Fibroblast of skin of left biceps (primary cell): ENCODE results near the gene L1TD1.
"Not testable (repeated sequence)": the region's sequence is repeated elsewhere in the genome, so short reads cannot be mapped to it uniquely, and the experiment has no call there.

Experiments used
- DNase-seq, 2 experiments: peaks; one replicate each; pipeline ENCODE4 v3.0.0-alpha.2; 2013; ENCODE audit warnings: low read depth in 2 of 2

Gene L1TD1

GRCh38 chr1:62194651-62195544, at the start of gene L1TD1:
TSS of gene L1TD1 (plus strand) at chr1:62194849. CDS start at chr1:62206629, 11,780 bp downstream.
- DNase-seq = no peak

GRCh38 chr1:62159940-62160348, 34.7 kb upstream of the L1TD1 start:
- no peak for DNase-seq

- no peak for DNase-seq
These were observed 32.9 kb upstream of the L1TD1 start for GRCh38 chr1:62161711-62162110.

- not testable (repeated sequence) for DNase-seq
These were observed 24.3 kb upstream of the L1TD1 start for GRCh38 chr1:62170380-62170779.

- peak; percentile 6 to 10 for DNase-seq
These were observed 19.0 kb upstream of the L1TD1 start for GRCh38 chr1:62175568-62176179.

GRCh38 chr1:62176597-62177312, 17.9 kb upstream of the L1TD1 start:
- DNase-seq = no peak

- no peak for DNase-seq
These were observed 17.0 kb upstream of the L1TD1 start for GRCh38 chr1:62177621-62178020.

GRCh38 chr1:62178372-62178771, 16.3 kb upstream of the L1TD1 start:
- DNase-seq = no peak

- not testable (repeated sequence) for DNase-seq
These were observed 14.6 kb upstream of the L1TD1 start for GRCh38 chr1:62180054-62180453.

GRCh38 chr1:62180639-62181038, 14.0 kb upstream of the L1TD1 start:
- no peak for DNase-seq

- DNase-seq = no peak
These were observed 13.1 kb upstream of the L1TD1 start for GRCh38 chr1:62181532-62181931.

GRCh38 chr1:62182157-62182556, 12.5 kb upstream of the L1TD1 start:
- not testable (repeated sequence) for DNase-seq

GRCh38 chr1:62183164-62184020, 11.3 kb upstream of the L1TD1 start:
- not testable (repeated sequence) for DNase-seq

- no peak for DNase-seq
These were observed 10.3 kb upstream of the L1TD1 start for GRCh38 chr1:62184336-62184735.

GRCh38 chr1:62185233-62185632, 9.4 kb upstream of the L1TD1 start:
- not testable (repeated sequence) for DNase-seq

GRCh38 chr1:62185677-62186076, 9.0 kb upstream of the L1TD1 start:
- DNase-seq = no peak

- no peak for DNase-seq
These were observed 7.1 kb upstream of the L1TD1 start for GRCh38 chr1:62187548-62187947.

GRCh38 chr1:62188111-62188510, 6.5 kb upstream of the L1TD1 start:
- DNase-seq = no peak

GRCh38 chr1:62196086-62196690, 1.5 kb downstream of the L1TD1 start:
- DNase-seq = no peak

GRCh38 chr1:62198069-62198780, 3.6 kb downstream of the L1TD1 start:
- DNase-seq = no peak

GRCh38 chr1:62198781-62199125, 4.1 kb downstream of the L1TD1 start:
- no peak for DNase-seq
